ENCODE measurements around the gene NOTCH1. TPM values are rescaled to one million over a fixed set of nuclear protein-coding genes. Genes with fewer than 3 reads are reported as not detected.
"Not testable (repeated sequence)": the region's sequence is repeated elsewhere in the genome, so short reads cannot be mapped to it uniquely, and the experiment has no call there.

The NOTCH1 gene
- total RNA-seq, 1 donor from 2014 or later: 121 TPM

DNA sequence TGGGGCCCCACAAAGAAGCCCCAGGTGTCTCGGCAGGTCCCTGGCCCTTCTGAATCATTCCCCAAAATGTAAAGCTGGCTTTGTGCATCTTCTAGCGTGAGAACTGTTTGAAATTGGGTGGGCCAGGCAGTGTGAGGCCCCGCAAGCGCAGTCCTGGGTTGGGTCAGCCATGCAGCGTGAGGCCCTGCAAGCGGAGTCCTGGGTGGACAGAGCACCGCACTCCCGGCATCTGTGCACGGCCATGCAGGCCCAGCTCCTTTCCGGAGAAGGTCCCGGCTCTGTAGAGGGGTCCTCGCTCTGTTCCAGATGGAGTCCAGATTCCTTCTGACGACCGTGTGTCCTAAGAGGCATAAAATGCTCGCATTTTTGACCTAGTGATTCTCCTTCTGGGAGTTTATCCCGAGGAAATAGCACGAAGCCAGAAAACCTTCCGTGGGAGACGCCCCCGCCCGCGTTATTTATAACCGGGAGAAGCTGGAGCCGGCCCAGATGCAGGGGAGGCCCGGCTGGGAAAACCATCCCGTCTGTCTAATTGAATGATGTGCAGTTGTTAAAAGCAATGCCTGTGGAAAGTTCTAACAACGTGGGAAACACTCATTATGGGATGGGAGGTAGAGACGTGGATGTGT is 19.4 kb upstream of the NOTCH1 start:
- H3K27me3 Mint-ChIP-seq (ENCODE audit: insufficient read depth): no peaks in the 10 kb centered on the region
- no peak overlapping the region for H3K4me3 Mint-ChIP-seq
- H3K27ac Mint-ChIP-seq: no peak overlapping the region
- intact Hi-C loops (cut with micrococcal nuclease): no loop called here
- H3K9me3 Mint-ChIP-seq: no peaks in the 10 kb centered on the region
- no peaks in the 10 kb centered on the region for H3K36me3 Mint-ChIP-seq (ENCODE audit: low read depth)
- no peak for DNase-seq (ENCODE audit: low spot score)
- H3K4me1 Mint-ChIP-seq (ENCODE audit: low read depth): no peaks in the 10 kb centered on the region

DNA sequence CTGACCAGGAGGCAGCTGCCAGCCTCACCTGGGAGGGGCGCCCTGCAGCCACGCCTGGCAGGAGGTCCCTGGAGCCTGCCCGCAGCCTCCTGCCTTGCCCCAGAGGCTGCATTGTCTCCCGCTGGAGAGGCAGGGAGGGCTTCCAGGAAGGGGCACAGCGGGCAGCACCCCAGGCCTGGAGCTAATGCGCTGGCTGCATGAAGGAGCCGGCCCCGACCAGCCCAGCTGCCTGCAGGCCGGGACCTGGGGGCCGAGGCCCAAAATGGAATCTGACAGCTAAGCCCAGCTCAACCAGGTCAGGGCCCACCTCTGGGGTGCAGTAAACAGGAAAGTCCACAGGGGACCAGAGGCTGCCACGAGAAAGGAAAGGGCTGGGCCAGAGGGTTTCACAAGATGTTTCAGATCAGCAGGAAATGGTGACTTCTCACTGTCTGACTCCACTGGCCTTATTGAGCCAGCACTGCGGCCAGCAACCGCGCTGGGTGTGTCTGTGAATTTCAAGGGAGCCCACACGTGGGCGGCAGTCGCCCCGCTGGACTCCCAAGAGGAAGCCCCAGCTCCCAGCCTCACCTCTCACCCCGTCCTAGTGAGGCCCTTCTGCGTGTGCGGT is 18.6 kb upstream of the NOTCH1 start:
- H3K4me3 Mint-ChIP-seq: no peak overlapping the region
- intact Hi-C loops (cut with micrococcal nuclease): no loop called here
- no peaks in the 10 kb centered on the region for H3K9me3 Mint-ChIP-seq
- H3K4me1 Mint-ChIP-seq (ENCODE audit: low read depth): no peaks in the 10 kb centered on the region
- H3K27me3 Mint-ChIP-seq (ENCODE audit: insufficient read depth): no peaks in the 10 kb centered on the region
- no peak overlapping the region for H3K27ac Mint-ChIP-seq
- H3K36me3 Mint-ChIP-seq (ENCODE audit: low read depth): no peaks in the 10 kb centered on the region
- DNase-seq (ENCODE audit: low spot score): no peak

DNA sequence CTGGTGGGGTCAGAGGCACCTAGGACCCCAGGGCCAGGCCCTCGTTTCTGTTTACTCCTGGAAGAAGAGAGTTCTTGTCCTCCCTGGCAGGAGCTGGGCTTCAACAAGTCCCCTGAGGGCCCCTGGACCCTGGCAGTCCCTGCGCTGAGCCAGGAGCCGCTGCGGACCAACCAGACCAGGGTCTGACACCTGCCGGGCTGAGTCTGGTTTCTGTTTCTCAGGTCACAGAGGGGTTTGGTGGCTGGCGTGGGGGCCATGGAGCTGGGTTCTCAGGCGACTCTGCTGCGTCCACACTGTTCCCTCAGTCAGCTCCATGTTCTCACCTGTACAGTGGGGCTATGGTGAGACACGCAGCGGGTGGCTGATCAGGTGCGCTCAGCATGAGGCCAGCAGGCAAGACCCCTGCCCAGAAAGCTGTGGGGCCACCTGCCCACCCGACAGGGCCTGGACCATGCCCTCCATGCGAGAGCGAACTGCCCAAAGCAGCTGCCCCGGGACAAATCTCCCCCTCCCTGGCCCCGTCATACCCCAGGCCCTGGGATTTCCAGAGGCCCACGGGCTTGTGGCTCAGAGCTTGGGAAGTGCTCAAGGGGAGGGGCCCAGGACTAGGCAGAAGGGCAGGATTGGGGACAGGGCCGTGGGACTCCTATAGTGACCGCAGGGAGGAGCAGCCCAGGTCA is 17.9 kb upstream of the NOTCH1 start:
- H3K4me3 Mint-ChIP-seq: no peak overlapping the region
- H3K27me3 Mint-ChIP-seq (ENCODE audit: insufficient read depth): no peaks in the 10 kb centered on the region
- no peaks in the 10 kb centered on the region for H3K36me3 Mint-ChIP-seq (ENCODE audit: low read depth)
- H3K4me1 Mint-ChIP-seq (ENCODE audit: low read depth): no peaks in the 10 kb centered on the region
- DNase-seq (ENCODE audit: low spot score): no peak
- intact Hi-C loops (cut with micrococcal nuclease): no loop called here
- no peak overlapping the region for H3K27ac Mint-ChIP-seq
- peaks cover 3% of the 10 kb centered on the region for H3K9me3 Mint-ChIP-seq

DNA sequence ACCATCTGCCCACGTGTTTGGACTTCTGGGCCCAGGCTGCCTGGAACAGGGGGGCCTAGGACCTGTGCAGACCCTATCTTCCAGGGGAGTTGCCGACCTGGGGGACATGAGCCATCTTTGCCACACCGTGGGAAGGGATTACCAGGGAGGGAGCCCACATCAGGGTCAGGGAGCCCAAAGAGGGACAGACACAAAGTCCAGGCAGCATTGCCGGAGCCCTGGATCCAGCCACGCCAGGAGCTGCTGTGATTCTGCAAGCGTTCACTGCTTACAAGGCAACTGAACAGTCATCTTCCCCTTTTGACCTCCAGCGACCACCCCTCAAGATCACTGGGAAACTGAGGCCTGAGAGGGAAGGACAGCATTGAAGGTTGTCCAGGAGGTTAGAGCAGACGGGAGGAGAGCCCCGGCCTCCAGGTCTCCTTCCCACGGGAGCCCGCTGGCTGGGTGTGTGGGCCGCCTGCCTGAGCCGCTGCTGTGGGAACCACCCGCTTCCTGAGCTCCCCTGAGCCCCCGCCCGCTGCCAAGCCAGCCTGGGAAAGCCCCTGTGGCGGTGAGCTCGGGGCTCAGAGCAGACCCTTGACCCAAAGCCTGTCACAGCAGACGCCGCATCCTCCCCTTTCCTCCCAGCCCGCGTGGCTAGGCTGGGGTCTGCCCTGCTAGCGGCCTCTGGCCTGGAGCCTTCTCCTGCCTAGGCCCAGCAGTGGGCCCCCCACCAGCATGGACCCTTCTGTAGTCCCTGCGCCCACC is 17.1 kb upstream of the NOTCH1 start:
- Mint-ChIP-seq H3K4me3 (no peak overlapping the region), H3K27me3 (ENCODE audit: insufficient read depth) (peaks cover 2% of the 10 kb centered on the region), H3K4me1 (ENCODE audit: low read depth) (peaks cover 4% of the 10 kb centered on the region), H3K27ac (no peak overlapping the region), H3K36me3 (ENCODE audit: low read depth) (no peaks in the 10 kb centered on the region), H3K9me3 (peaks cover 6% of the 10 kb centered on the region)
- DNase-seq (ENCODE audit: low spot score): no peak
- intact Hi-C loops (cut with micrococcal nuclease): no loop called here

DNA sequence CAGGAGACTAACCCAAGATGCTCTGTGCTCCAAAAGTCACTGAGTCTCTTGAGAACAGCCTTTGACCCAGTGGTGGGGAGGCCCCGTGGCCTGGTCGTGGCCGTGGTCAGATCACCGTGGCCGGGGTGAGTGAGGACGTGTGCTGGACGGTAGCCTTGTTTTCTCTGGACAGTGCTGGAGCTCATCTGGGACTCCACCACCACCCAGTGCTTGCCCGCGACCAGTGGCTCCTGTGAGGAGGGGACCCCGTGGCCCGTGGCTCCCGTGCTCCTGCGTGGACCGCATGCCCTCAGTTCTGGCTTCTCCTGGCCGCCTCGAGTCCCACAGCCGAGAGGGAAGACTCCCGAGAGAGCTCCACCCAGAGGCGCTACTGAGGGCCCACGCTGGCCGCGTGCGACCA is 15.9 kb upstream of the NOTCH1 start:
- H3K27ac Mint-ChIP-seq: no peak overlapping the region
- peaks cover 2% of the 10 kb centered on the region for H3K27me3 Mint-ChIP-seq (ENCODE audit: insufficient read depth)
- H3K36me3 Mint-ChIP-seq (ENCODE audit: low read depth): no peaks in the 10 kb centered on the region
- peaks cover 6% of the 10 kb centered on the region for H3K9me3 Mint-ChIP-seq
- peaks cover 4% of the 10 kb centered on the region for H3K4me1 Mint-ChIP-seq (ENCODE audit: low read depth)
- DNase-seq (ENCODE audit: low spot score): no peak
- intact Hi-C loops (cut with micrococcal nuclease): no loop called here
- no peak overlapping the region for H3K4me3 Mint-ChIP-seq

DNA sequence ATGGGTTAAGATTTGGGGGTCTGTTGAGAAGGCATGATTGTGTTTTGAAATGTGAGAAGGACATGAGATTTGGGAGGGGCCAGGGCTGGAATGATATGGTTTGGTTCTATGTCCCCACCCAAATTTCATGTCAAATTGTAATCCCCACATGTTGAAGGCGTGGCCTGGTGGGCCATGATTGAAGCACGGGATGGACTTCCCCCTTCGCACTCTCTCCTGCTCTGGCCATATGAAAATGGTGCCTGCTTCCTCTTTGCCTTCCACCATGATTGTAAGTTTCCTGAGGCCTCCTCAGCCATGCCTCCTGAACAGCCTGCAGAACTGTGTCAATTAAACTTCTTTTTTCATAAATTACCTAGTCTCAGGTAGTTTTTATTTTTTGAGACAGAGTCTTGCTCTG is 14.7 kb upstream of the NOTCH1 start:
- H3K36me3 Mint-ChIP-seq (ENCODE audit: low read depth): no peaks in the 10 kb centered on the region
- no peak for DNase-seq (ENCODE audit: low spot score)
- no peak overlapping the region for H3K4me3 Mint-ChIP-seq
- peaks cover 4% of the 10 kb centered on the region for H3K4me1 Mint-ChIP-seq (ENCODE audit: low read depth)
- intact Hi-C loops (cut with micrococcal nuclease): no loop called here
- peaks cover 4% of the 10 kb centered on the region for H3K27me3 Mint-ChIP-seq (ENCODE audit: insufficient read depth)
- H3K27ac Mint-ChIP-seq: no peak overlapping the region
- H3K9me3 Mint-ChIP-seq: peaks cover 6% of the 10 kb centered on the region

DNA sequence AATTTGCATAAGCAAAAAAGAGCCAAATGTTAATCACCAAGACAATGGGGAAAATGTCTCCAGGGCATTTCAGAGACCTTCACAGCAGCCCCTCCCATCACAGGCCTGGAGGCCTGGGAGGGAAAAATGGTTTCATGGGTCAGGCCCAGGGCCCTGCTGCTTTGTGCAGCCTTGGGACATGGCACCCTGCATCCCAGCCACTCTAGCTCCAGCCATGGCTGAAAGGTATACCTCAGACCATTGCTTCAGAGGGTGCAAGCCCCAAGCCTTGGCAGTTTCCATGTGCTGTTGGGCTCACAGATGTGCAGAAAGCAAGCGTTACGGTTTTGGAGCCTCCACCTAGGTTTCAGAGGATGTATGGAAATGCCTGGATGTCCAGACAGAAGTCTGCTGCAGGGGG is 13.5 kb upstream of the NOTCH1 start:
- not testable (repeated sequence) for H3K4me1 Mint-ChIP-seq (ENCODE audit: low read depth); H3K9me3 Mint-ChIP-seq; H3K4me3 Mint-ChIP-seq

DNA sequence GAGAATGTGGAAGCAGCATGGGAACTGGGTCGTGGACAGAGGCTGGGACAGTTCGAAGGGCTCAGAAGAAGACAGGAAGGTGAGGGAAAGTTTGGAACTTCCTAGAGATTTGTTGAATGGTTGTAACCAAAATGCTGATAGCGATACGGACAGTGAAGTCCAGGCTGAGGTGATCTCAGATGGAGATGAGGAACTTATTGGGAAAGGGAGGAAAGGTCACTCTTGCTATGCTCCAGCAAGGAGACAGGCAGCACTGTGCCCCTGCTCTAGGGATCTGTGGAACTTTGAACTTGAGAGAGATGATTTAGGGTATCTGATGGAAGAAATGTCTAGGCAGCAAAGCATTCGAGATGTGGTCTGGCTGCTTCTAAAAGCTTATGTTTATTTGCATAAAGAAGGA is 13.0 kb upstream of the NOTCH1 start:
- H3K4me3 Mint-ChIP-seq; H3K4me1 Mint-ChIP-seq (ENCODE audit: low read depth); H3K36me3 Mint-ChIP-seq (ENCODE audit: low read depth); intact Hi-C loops (cut with micrococcal nuclease); DNase-seq (ENCODE audit: low spot score); H3K27ac Mint-ChIP-seq; H3K27me3 Mint-ChIP-seq (ENCODE audit: insufficient read depth); H3K9me3 Mint-ChIP-seq: not testable (repeated sequence)

More for the DNA sequence above, 13.5 kb upstream of the NOTCH1 start:
- H3K27ac Mint-ChIP-seq; DNase-seq (ENCODE audit: low spot score); H3K36me3 Mint-ChIP-seq (ENCODE audit: low read depth); intact Hi-C loops (cut with micrococcal nuclease); H3K27me3 Mint-ChIP-seq (ENCODE audit: insufficient read depth): not testable (repeated sequence)

DNA sequence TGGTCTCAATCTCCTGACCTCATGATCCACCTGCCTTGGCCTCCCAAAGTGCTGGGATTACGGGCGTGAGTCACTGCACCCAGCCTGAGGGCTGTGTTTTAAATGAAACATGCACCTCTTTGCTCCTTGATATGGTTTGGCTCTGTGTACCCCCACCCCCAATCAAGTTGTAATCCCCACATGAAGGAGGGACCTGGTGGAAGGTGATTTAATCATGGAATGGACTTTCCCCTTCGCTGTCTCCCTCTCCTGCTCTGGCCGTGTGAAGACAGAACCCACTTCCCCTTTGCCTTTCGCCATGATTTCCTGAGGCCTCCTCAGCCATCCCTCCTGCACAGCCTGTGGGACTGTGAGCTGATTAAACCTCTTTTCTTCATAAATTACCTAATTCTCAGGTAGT is 12.5 kb upstream of the NOTCH1 start:
- Mint-ChIP-seq H3K4me3 (no peak overlapping the region), H3K27me3 (ENCODE audit: insufficient read depth) (peaks cover 7% of the 10 kb centered on the region), H3K9me3 (peaks cover 6% of the 10 kb centered on the region), H3K27ac (no peak overlapping the region), H3K4me1 (ENCODE audit: low read depth) (peaks cover 4% of the 10 kb centered on the region), H3K36me3 (ENCODE audit: low read depth) (no peaks in the 10 kb centered on the region)
- DNase-seq (ENCODE audit: low spot score): no peak
- intact Hi-C loops (cut with micrococcal nuclease): no loop called here

DNA sequence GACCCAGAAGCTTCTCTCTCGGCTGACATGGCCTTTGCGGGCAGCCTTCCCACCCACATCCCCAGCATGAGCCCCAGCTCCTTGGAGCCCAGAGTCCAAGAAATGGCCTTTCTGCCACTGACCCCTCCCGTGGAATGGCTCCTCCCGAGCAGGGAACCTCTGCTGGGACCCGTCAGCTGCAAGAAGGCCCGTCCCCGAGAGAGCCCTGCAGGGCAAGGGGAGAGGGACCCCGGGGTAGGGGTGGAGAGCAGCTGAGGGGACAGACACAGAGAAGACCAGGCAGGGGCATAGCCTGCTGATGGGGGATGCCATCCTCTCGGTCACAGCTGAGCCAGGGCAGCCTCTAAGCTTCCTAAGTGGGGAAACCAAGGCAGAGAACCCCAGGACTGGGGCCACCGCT is 11.2 kb upstream of the NOTCH1 start:
- Mint-ChIP-seq H3K36me3 (ENCODE audit: low read depth) (no peaks in the 10 kb centered on the region), H3K4me1 (ENCODE audit: low read depth) (peaks cover 4% of the 10 kb centered on the region), H3K27me3 (ENCODE audit: insufficient read depth) (peaks cover 7% of the 10 kb centered on the region), H3K9me3 (peaks cover 6% of the 10 kb centered on the region), H3K4me3 (no peak overlapping the region), H3K27ac (no peak overlapping the region)
- intact Hi-C loops (cut with micrococcal nuclease): no loop called here
- no peak for DNase-seq (ENCODE audit: low spot score)

DNA sequence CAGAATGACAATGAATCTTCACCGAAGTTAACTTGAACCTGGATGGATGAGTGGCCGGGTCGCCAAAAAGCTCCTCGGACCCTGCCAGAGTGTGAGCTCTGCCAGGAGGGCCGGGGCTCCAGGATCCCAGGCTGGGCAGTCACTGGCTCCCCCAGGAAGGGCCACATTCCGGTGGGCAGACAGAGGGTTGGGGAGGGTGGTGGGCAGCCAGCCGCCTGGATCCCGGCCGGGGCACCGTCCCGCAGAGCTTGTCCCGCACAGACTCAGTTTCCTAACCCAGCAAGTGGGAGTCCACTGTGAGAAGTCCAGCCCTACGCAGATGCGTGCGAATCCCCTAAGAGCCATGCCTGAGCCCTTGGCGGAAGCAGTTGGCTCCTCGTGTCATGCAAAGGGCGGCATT is 10.3 kb upstream of the NOTCH1 start:
- no peak overlapping the region for H3K27ac Mint-ChIP-seq
- H3K4me1 Mint-ChIP-seq (ENCODE audit: low read depth): peaks cover 4% of the 10 kb centered on the region
- peaks cover 6% of the 10 kb centered on the region for H3K9me3 Mint-ChIP-seq
- no peak overlapping the region for H3K4me3 Mint-ChIP-seq
- H3K27me3 Mint-ChIP-seq (ENCODE audit: insufficient read depth): peaks cover 9% of the 10 kb centered on the region
- intact Hi-C loops (cut with micrococcal nuclease): no loop called here
- no peaks in the 10 kb centered on the region for H3K36me3 Mint-ChIP-seq (ENCODE audit: low read depth)
- no peak for DNase-seq (ENCODE audit: low spot score)

DNA sequence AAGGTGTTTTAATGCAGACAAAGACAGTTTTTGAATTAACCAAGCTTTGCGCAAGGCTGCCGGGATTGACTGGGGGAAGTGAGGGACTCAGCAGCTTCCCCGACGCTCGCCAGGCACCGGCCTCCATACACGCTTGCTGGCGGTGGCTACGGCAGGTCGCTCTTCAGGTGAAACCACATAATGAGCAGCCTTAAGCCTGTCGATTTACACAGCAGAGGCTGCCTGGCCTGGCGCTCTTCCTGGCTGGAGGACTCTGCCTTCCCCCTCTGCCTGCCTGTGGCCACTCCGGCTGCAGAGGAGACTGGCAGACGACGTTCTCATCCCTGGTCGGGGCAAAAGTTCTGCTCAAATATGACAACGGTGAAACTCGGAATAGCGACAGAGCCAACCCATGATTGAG is 9.0 kb upstream of the NOTCH1 start:
- Mint-ChIP-seq H3K4me1 (ENCODE audit: low read depth) (peaks cover 4% of the 10 kb centered on the region), H3K27ac (no peak overlapping the region)

DNA sequence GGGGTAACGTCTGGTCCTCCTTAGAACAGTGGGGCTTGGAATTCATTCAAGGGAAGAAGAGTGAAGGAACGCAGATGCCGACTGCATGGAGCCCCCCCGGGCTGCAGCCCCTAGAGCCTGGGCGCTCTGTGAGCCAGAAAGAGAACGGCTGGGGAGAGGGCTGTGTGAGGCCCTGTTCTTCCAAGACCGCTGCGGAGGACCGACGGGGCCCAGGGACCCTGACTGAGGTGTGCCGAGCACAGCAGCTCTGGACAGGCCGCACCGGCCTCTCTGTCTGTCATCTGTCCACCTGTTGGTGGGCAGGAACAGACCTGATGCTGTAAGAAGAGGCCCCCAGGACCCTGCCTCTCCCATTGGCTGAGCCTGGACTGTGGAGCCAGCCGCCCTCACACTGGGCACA is 7.7 kb upstream of the NOTCH1 start:
- Mint-ChIP-seq H3K27me3 (ENCODE audit: insufficient read depth) (peaks cover 8% of the 10 kb centered on the region), H3K36me3 (ENCODE audit: low read depth) (no peaks in the 10 kb centered on the region), H3K27ac (no peak overlapping the region), H3K4me3 (no peak overlapping the region), H3K4me1 (ENCODE audit: low read depth) (peaks cover 3% of the 10 kb centered on the region), H3K9me3 (peaks cover 1% of the 10 kb centered on the region)
- intact Hi-C loops (cut with micrococcal nuclease): no loop called here
- no peak for DNase-seq (ENCODE audit: low spot score)

More for the DNA sequence above, 9.0 kb upstream of the NOTCH1 start:
- no peak for DNase-seq (ENCODE audit: low spot score)
- Mint-ChIP-seq H3K4me3 (no peak overlapping the region), H3K9me3 (peaks cover 6% of the 10 kb centered on the region), H3K36me3 (ENCODE audit: low read depth) (no peaks in the 10 kb centered on the region), H3K27me3 (ENCODE audit: insufficient read depth) (peaks cover 9% of the 10 kb centered on the region)
- intact Hi-C loops (cut with micrococcal nuclease): no loop called here

Data from activated T-helper 1 cell treated with anti-CD3 and anti-CD28 coated beads, Interleukin-12 subunit alpha, Interleukin-12 subunit beta, Interleukin-2, Interleukin-4 antibody, amounts not matched to agents 30 ng/mL and 10 ng/mL and 1 ng/mL, durations not matched to agents 14 hours and 24 hours and 36 hours (primary cell).